Measurements from ENCODE around the gene OXSR1. TPM values are rescaled to one million over a fixed set of nuclear protein-coding genes. Genes with fewer than 3 reads are reported as not detected.

The OXSR1 gene
- total and polyA plus RNA-seq, 10 of the 15 experiments (the other 5 are each of a cell fraction or from before 2014, with no cell fraction given), result 12.4 to 54.6 (median 35.7) TPM

GRCh38 chr3:38268522-38268921 lies 103.2 kb downstream of the OXSR1 start:
- intact Hi-C loops (cut with micrococcal nuclease; ENCODE audit: unreplicated experiment), result no loop called here
- Histone ChIP-seq H3K9me3 (replicated peaks; ENCODE audit: control insufficient read depth, insufficient read depth, low read length) (no peaks in the 10 kb centered on the region; the same call in 2 of the 3 replicates), H3K36me3 (ENCODE audit: control insufficient read depth in 2 of 2, insufficient read depth in 2 of 2, low read length in 1 of 2) (no peaks in the 10 kb centered on the region), H3K4me1 (ENCODE audit: control insufficient read depth, insufficient read depth, low read length) (peaks cover 14% of the 10 kb centered on the region), H3K79me2 (ENCODE audit: control insufficient read depth, insufficient read depth, low read length) (no peaks in the 10 kb centered on the region), H3K4me2 (ENCODE audit: control insufficient read depth, insufficient read depth) (no peak overlapping the region; the same call in 1 of the 2 replicates), H2AFZ (ENCODE audit: control insufficient read depth, low read depth, low read length) (peak overlapping the region; percentile 68), H3K9ac (ENCODE audit: control insufficient read depth, insufficient read depth, low read length) (no peak overlapping the region), H3K27me3 (replicated peaks in 1 of 2; ENCODE audit: control insufficient read depth in 2 of 2, insufficient read depth in 2 of 2, low read length in 1 of 2) (no peaks in the 10 kb centered on the region), H3K27ac (ENCODE audit: control insufficient read depth, insufficient read depth) (no peak overlapping the region), H4K20me1 (ENCODE audit: control insufficient read depth, insufficient read depth) (no peaks in the 10 kb centered on the region), H3K4me3 (no peak overlapping the region)
- in situ Hi-C loops (cut with MboI), result no loop called here
- POLR2A ChIA-PET, result no interaction called here
- no TSS peak for BruUV-seq (replicated peaks)
- CTCF ChIA-PET, result interaction anchor here (0.9 kb wide), 1 partner anchor 78 kb away, joined by 4 read pairs; the partner anchor contains the start of gene XYLB
- peak; percentile 65 for ATAC-seq
- 96% methylated on average over 1 of the region's 1 CpG for WGBS (ENCODE audit: insufficient coverage, insufficient replicate concordance, low lambda C conversion rate, missing lambda C conversion rate)
- no peak for DNase-seq (ENCODE audit: low read depth, low spot score)
- peak; percentile 61 for FAIRE-seq
- SMC1A ChIA-PET (ENCODE audit: uncharacterized antibody, unreplicated experiment), result interaction anchor here (0.9 to 1.4 kb wide), 3 partner anchors 32 to 78 kb away, joined by 3 to 5 read pairs (median 3); partner anchors contain the start of gene XYLB
- TF ChIP-seq MYB (IDR thresholded peaks at IDR 0.05; ENCODE audit: borderline replicate concordance, low read depth, low read length) (no peak), PBX3 (IDR thresholded peaks at IDR 0.05; ENCODE audit: insufficient replicate concordance, low read depth, low read length) (no peak), SPI1 (IDR thresholded peaks at IDR 0.05; ENCODE audit: borderline replicate concordance, insufficient read depth, low read depth, low read length) (peak; percentile 73; the same call in 1 of the 2 replicates), EZH2 (IDR thresholded peaks at IDR 0.05; ENCODE audit: borderline replicate concordance, control insufficient read depth, low read depth, low read length) (no peak)
- RAD21 ChIA-PET (ENCODE audit: unreplicated experiment), result no interaction called here

- intact Hi-C loops (cut with micrococcal nuclease; ENCODE audit: unreplicated experiment), result no loop called here
- H2AFZ ChIP-seq (ENCODE audit: control insufficient read depth, low read depth, low read length), result no peak overlapping the region
- no peak overlapping the region for H3K4me2 ChIP-seq (ENCODE audit: control insufficient read depth, insufficient read depth)
- no peaks in the 10 kb centered on the region for H3K79me2 ChIP-seq (ENCODE audit: control insufficient read depth, insufficient read depth, low read length)
- DNase-seq (ENCODE audit: low read depth, low spot score) (no peak), FAIRE-seq (no peak), ATAC-seq (no peak)
- no TSS peak for BruUV-seq (replicated peaks)
- H3K9me3 ChIP-seq (replicated peaks; ENCODE audit: control insufficient read depth, insufficient read depth, low read length), result no peaks in the 10 kb centered on the region; the same call in 2 of the 3 replicates
- no peak overlapping the region for H3K4me3 ChIP-seq
- no peaks in the 10 kb centered on the region for H3K27me3 ChIP-seq (replicated peaks in 1 of 2; ENCODE audit: control insufficient read depth in 2 of 2, insufficient read depth in 2 of 2, low read length in 1 of 2)
- H3K4me1 ChIP-seq (ENCODE audit: control insufficient read depth, insufficient read depth, low read length), result peaks cover 14% of the 10 kb centered on the region
- in situ Hi-C loops (cut with MboI), result no loop called here
- RAD21 ChIA-PET (ENCODE audit: unreplicated experiment), result no interaction called here
- WGBS (ENCODE audit: insufficient coverage, insufficient replicate concordance, low lambda C conversion rate, missing lambda C conversion rate), result 90% methylated on average over 3 of the region's 3 CpGs
- no peak overlapping the region for H3K9ac ChIP-seq (ENCODE audit: control insufficient read depth, insufficient read depth, low read length)
- no peak overlapping the region for H3K27ac ChIP-seq (ENCODE audit: control insufficient read depth, insufficient read depth)
- POLR2A ChIA-PET, result interaction anchor here (0.6 kb wide), 1 partner anchor 220 kb away, joined by 4 read pairs; no protein-coding TSS in a partner anchor
- CTCF ChIA-PET, result interaction anchor here (0.6 kb wide), 1 partner anchor 8 kb away, joined by 3 read pairs; no protein-coding TSS in a partner anchor
- H4K20me1 ChIP-seq (ENCODE audit: control insufficient read depth, insufficient read depth), result no peaks in the 10 kb centered on the region
- H3K36me3 ChIP-seq (ENCODE audit: control insufficient read depth in 2 of 2, insufficient read depth in 2 of 2, low read length in 1 of 2), result no peaks in the 10 kb centered on the region
- SMC1A ChIA-PET (ENCODE audit: uncharacterized antibody, unreplicated experiment), result no interaction called here
- TF ChIP-seq NFXL1 (IDR thresholded peaks at IDR 0.05; ENCODE audit: borderline replicate concordance) (no peak), STAT3 (IDR thresholded peaks at IDR 0.05; ENCODE audit: low read depth, low read length) (no peak), TCF3 (IDR thresholded peaks at IDR 0.05; ENCODE audit: borderline replicate concordance, insufficient read depth, low read depth, low read length) (no peak), ATF7 (IDR thresholded peaks at IDR 0.05; ENCODE audit: low read depth) (no peak), HDGF (IDR thresholded peaks at IDR 0.05) (no peak)
These were observed 105.3 kb downstream of the OXSR1 start for GRCh38 chr3:38270606-38271005.

All from GM12878 (cell line).